Psoas muscle (tissue), 8 donors: Measurements from ENCODE around the gene TRIM51. TPM values are rescaled to one million over a fixed set of nuclear protein-coding genes. Genes with fewer than 3 reads are reported as not detected.
"Not testable (repeated sequence)": the region's sequence is repeated elsewhere in the genome, so short reads cannot be mapped to it uniquely, and the experiment has no call there.

ENCODE experiments used
- ATAC-seq, 4 donors: fragments of 200-7000 bp; cut with Tn5 transposase; one replicate each; pipeline ENCODE4 v1.9.1; 2020; ENCODE audit warnings: moderate library complexity in 3 of 4, mild to moderate bottlenecking in 2 of 4
- DNase-seq, 2 donors: peaks; one replicate each; pipeline ENCODE4 v3.0.0-alpha.2; 2020
- H3K27ac ChIP-seq: fragments of 200-600 bp; one replicate; pipeline ENCODE4 v1.8.0; 2022
- H3K27me3 ChIP-seq, 3 donors: fragments of 200-600 bp in 1 of 3; one replicate each; pipeline versions ENCODE4 v1.6.1 to v1.8.0; 2013 to 2022; ENCODE audit warnings: low read length in 2 of 3, mild to moderate bottlenecking in 2 of 3, moderate library complexity in 1 of 3; ENCODE audit not compliant: insufficient read depth in 3 of 3
- H3K36me3 ChIP-seq, 2 donors: fragments of 200-600 bp in 1 of 2; one replicate each; pipeline versions ENCODE4 v1.6.1 to v1.8.0; 2013 to 2022; ENCODE audit warnings: low read depth in 1 of 2, mild to moderate bottlenecking in 1 of 2, moderate library complexity in 1 of 2; ENCODE audit not compliant: insufficient read depth in 1 of 2
- H3K4me1 ChIP-seq: fragments of 200-600 bp; one replicate; pipeline ENCODE4 v1.8.0; 2022
- H3K4me3 ChIP-seq: fragments of 200-600 bp; one replicate; pipeline ENCODE4 v1.8.0; 2022; ENCODE audit warnings: mild to moderate bottlenecking
- H3K9me3 ChIP-seq: fragments of 200-600 bp; one replicate; pipeline ENCODE4 v1.8.0; 2022
- CTCF ChIP-seq: fragments of 200-600 bp; IDR thresholded peaks from one replicate; pipeline ENCODE4 v1.8.0; 2022; ENCODE audit warnings: antibody characterized with exemption
- WGBS, 3 donors: extraction: QIAGEN DNeasy Blood & Tissue Kit; methylation state at CpG; one replicate each; pipeline versions ENCODE4 v1.1.6 to v1.1.7; 2013; 5-methylcytosine and 5-hydroxymethylcytosine counted together
- intact Hi-C, 2 donors: fragments of 100-400 bp; cut with DNase I; formaldehyde crosslinking; loops; one replicate each; pipeline versions ENCODE4 v1.11.0 to v1.14.2; 2022
- long read RNA-seq, 2 donors: library from polyadenylated mRNA; unstranded; transcript quantifications; one replicate each; pipeline ENCODE4 v2.0.0, GENCODE V29; 2021
- polyA plus RNA-seq, 3 donors: library from polyadenylated mRNA; stranded (reverse); fragments of 200-250 nt; gene quantifications; one replicate each; pipeline ENCODE4 v1.2.3, GENCODE V29; 2013
- total RNA-seq, 4 donors: library from RNA; stranded (reverse); fragmentation: NEBNext Ultra II Directional in 2 of 4; extraction: Animal tissue kit (Norgen Biotek cat#: 25700) in 2 of 4; gene quantifications; one replicate each; pipeline versions ENCODE4 v1.2.1 to v1.2.4, GENCODE V29; 2021 to 2023
- donor health status: healthy with polysubstance abuse.
- donor health status: DM: no; HTN: no; CAD: no; lungs with moderate emphysema.
- donor health status: Bipolar disorder and iron deficiency.
- donor health status: healthy.
- donor health status: DM: yes; HTN: yes; CAD: no.
- donor health status: DM: no; HTN: no; CAD: no.
- donor health status: DM: no; HTN: no; CAD: no.
- donor health status: DM: yes; HTN: yes; CAD: no.

Gene TRIM51
- total RNA-seq (not detected), polyA plus RNA-seq (not detected)
- long read RNA-seq, donor 1, result 0 reads
- long read RNA-seq, donor 2, result 0 reads

DNA sequence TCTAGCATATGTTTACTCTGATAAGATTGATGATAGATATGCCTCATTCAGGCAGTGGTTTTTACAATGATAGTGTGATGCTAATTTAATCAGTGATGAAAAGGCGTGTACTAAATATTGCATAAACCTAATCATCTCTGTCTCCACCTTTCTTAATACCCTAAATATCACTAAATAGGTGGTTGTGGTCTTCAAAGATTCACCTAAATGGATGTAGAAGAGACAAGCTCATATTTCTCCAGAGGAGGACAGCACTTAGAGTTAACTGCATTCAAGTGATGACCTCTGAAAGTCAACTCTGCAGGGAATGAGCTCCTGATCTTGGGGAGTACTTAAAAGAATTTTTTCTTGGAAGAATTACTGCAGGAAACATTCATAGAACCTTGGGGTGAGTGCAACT lies at the start of gene TRIM51:
TRIM51 (plus strand) TSS at position 301 of the 400 bp plus-strand sequence. CDS start 2,132 bp downstream, outside the sequence.
- H3K27ac ChIP-seq, H3K36me3 ChIP-seq, H3K9me3 ChIP-seq, ATAC-seq, H3K4me1 ChIP-seq, H3K4me3 ChIP-seq, H3K27me3 ChIP-seq, intact Hi-C loops, DNase-seq: not testable (repeated sequence)
- WGBS, 3 donors, result 60 to 77% (median 62%) methylated on average over 1 of the region's 1 CpG

- DNase-seq, result no peak
- Histone ChIP-seq H3K4me3 (no peak within 1 kb of the TSS), H3K27ac (no peak within 1 kb of the TSS), H3K9me3 (no peaks in the 10 kb centered on the region), H3K4me1 (no peaks in the 10 kb centered on the region), H3K36me3 (no peaks in the 10 kb centered on the region), H3K27me3 (no peaks in the 10 kb centered on the region)
- intact Hi-C loops, result no loop called here
- 18 to 34% (median 31%) methylated on average over 3 of the region's 3 CpGs for WGBS, 3 donors
- TF ChIP-seq CTCF, result no peak
- ATAC-seq, result no peak
These were observed 44.6 kb upstream of the TRIM51 start, which contains the start of gene OR5D16 for GRCh38 chr11:55838452-55838851. Gene OR5D16, plus strand, starts transcription at chr11:55838752. Its CDS starts 0 bp downstream, at chr11:55838752.

- ATAC-seq, result no peak
- Histone ChIP-seq H3K4me3 (no peak overlapping the region), H3K4me1 (no peaks in the 10 kb centered on the region), H3K27me3 (no peaks in the 10 kb centered on the region), H3K9me3 (no peaks in the 10 kb centered on the region), H3K27ac (no peak overlapping the region), H3K36me3 (no peaks in the 10 kb centered on the region)
- intact Hi-C loops, result no loop called here
- TF ChIP-seq CTCF, result no peak
- WGBS, 3 donors, result 28 to 36% (median 31%) methylated on average over 2 of the region's 2 CpGs
- DNase-seq, result no peak
These were observed 35.6 kb upstream of the TRIM51 start for GRCh38 chr11:55847453-55847852.

DNA sequence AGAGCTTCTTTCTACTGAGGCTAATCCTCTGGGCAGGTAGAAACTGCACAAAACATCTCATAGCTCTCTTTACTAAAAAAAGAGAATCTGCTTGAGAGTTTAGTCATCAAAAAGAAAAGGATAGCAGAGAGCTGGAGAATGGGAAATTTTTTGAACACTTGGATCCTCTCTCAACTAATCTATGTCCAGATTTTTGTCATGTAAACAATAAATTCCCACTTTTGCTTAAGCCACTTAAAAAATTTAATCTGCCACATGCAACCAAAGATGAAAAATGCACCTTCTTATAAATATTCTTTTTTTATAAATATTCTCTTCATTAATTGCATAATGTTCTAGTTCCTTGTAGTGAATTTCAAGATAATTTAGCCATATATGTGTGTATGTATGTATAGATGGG lies 34.1 kb upstream of the TRIM51 start:
- H3K27ac ChIP-seq, result no peak overlapping the region
- no peaks in the 10 kb centered on the region for H3K9me3 ChIP-seq
- H3K4me3 ChIP-seq, result no peak overlapping the region
- intact Hi-C loops, result no loop called here
- no peaks in the 10 kb centered on the region for H3K36me3 ChIP-seq
- DNase-seq (no peak), ATAC-seq (no peak)
- no peak for TF ChIP-seq CTCF
- H3K27me3 ChIP-seq, result no peaks in the 10 kb centered on the region
- H3K4me1 ChIP-seq, result no peaks in the 10 kb centered on the region

GRCh38 chr11:55852141-55852540 lies 31.0 kb upstream of the TRIM51 start:
- TF ChIP-seq CTCF, result no peak
- intact Hi-C loops, result no loop called here
- H3K27me3 ChIP-seq, result no peaks in the 10 kb centered on the region
- no peaks in the 10 kb centered on the region for H3K4me1 ChIP-seq
- DNase-seq, result no peak
- H3K27ac ChIP-seq, result no peak overlapping the region
- no peaks in the 10 kb centered on the region for H3K36me3 ChIP-seq
- no peak for ATAC-seq
- 76 to 91% (median 88%) methylated on average over 1 of the region's 1 CpG for WGBS, 3 donors
- H3K9me3 ChIP-seq, result no peaks in the 10 kb centered on the region
- H3K4me3 ChIP-seq, result no peak overlapping the region
